SIG-M5 treated with dmso at 0.1 percent for 504 hours (cell line): ENCODE results near the gene HHATL.

Source experiments
- DNase-seq: peaks from one replicate; lab custom pipeline; 2025; ENCODE audit not compliant: unreplicated experiment; lab: John Stamatoyannopoulos, UW

Gene HHATL

DNA sequence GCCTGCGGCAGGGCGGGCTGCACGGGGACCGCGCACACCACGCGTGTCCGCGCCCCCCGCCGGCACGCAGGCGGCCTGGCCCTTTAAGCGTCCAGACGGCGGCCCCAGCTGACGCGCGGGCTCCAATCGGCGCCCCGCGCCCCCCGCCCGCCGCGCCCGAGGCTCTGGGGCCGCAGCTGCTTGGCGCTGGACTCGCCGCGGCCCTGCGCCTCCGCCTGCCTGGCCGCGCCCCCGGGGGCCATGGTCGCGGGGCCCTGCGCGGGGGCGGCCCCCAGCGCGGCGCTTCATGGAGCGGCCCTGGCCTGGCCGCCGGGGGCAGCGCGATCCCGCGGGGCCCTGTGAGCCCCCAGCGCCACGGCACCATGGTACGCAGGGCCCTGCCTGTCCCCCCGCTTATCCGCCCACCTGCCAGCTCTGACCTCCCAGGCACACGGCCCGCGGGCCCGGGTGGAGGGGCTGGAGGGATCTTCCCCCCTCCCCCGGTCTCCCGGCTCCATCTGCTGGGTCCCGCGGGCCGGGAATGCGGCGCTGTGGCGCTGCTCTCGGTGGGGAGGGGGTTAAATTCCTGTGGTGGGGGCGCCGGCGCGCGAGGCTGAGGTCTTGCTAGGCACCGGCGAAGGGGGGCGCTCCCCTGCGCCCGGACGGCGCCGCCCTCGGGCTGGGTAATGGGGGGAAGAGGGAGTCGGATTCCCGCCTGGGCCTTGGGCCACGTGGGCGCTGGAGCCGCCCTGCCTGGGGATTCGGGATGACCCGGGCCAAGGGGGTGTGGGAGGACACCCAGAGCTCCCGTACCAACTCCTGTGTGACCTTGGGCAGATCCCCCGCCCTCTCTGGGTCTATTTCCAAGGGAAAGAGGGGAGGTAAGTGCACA, 48.0 kb downstream of the HHATL start:
- DNase-seq: no peak

DNA sequence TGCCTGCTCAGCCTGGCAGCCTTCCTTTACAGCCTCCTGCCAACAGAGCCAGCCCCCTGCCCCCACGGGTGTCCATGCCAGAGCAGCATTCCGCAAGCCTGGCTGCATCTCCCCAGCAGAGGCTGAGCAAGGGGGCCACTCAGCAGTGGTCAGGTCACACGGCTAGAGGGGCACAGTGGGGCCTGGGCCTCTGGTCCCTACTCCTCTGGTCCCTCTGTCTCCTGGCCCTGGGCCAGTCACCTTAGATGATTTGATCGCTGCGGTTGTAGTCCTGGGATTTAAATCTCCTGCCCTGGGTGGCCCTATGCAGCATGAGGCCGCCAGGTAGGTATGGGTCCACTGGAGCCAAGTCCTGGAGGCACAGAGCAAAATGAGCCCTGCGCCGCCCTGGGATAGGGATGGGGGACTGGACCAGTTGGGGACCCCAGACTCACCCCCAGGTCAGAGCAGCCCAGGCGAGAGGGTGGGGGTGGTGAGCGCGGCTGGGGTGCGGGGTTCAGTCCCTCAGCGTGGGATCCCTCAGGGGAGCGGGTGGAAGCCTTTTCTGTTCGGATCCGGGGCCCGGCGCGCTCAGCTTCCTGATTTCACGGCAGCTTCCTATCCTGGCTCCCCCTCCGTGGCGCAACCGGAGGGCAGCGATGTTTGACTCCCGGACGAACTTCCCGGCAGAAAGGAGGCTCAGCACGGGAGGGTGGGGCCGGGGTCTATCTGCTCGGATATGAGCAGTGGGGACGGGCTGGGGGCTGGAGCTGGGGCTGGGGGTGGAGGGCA, 48.9 kb downstream of the HHATL start, which contains the start of gene ZBTB47:
TSS of gene ZBTB47 (plus strand) at position 138 of the 771 bp plus-strand sequence. CDS start 4,659 bp downstream, outside the sequence.
- peak; percentile 61 for DNase-seq

GRCh38 chr3:42653303-42653559, 49.4 kb downstream of the HHATL start:
- peak; percentile 5 for DNase-seq

GRCh38 chr3:42652611-42653302, 49.8 kb downstream of the HHATL start:
- DNase-seq: peak; percentile 80

- DNase-seq: no peak
Measured at GRCh38 chr3:42652251-42652610, 50.4 kb downstream of the HHATL start.

DNA sequence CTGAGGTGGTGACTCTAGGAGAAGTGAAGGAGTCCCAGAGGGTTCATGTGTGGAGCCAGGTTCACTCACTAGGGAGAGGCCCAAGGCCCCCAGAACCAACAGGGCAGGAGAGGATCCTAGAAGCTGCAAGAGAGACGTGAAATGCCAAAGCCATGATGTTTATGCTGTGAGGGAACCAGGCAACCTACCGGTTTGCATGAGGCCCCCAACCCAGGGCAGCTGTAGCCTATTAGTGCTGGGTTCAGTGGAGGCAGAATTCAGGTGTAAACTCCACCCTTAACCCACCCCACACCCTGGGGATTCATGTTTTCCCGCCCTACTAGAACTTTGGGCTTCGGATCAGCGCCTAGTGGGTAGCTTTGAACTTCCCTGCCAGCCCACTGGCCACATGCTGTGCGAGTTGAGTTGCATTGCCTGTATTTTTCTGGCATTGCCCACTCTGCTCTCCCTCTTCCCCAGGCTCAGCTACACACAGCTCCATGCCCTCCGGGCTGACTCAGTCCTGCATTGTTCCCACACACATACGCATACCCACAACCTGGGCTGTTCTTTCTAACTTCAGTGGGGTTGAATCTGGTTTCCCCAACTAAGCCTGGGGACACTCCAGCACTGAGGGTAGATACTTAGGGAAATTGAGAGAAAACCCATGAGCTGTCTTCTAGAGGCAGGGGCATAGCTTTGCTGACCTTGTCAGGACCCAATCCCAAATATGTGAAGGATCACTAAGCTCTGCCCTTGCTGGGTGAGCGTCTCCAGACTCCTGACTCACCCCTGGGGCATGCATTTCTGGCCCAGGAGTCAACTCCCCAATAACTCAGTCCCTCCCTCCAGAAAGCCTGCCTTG, 51.1 kb downstream of the HHATL start:
- DNase-seq: no peak

- no peak for DNase-seq
Measured at GRCh38 chr3:42649783-42650182, 52.8 kb downstream of the HHATL start.

DNA sequence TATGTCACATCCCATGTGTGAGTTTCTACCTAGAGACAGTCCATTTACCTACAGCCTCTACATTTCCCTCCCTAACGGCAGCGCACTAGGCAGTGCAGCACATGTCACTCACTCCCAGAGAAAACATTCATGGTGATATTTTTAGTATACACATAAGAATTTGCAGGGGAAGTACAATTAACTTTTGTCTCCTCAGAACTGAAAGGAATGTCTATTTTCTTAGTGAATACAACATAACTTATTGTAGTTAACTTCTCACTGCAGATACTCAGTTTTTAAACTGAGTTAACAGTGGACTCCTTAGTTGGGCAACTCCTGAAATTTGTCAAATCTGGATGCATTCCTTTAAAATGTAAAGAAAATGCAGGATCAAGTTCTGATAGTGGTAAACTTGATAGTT, 53.6 kb downstream of the HHATL start:
- no peak for DNase-seq

GRCh38 chr3:42647821-42648459, 54.7 kb downstream of the HHATL start:
- no peak for DNase-seq
